OCI-LY1 (cell line): Measurements from ENCODE around the gene HOXC11.

Experiments used
- H2AFZ ChIP-seq: fragments of 200-600 bp; sonication (generic), shearing (Covaris generic); 2 replicates; pipeline ENCODE4 v1.6.0; 2014; ENCODE audit warnings: antibody characterized with exemption, mild to moderate bottlenecking, low read length
- H3F3A ChIP-seq: fragments of 200-600 bp; sonication (generic), shearing (Covaris generic); 2 replicates; pipeline ENCODE4 v1.6.0; 2014; ENCODE audit warnings: mild to moderate bottlenecking, antibody characterized with exemption, low read length, moderate library complexity; ENCODE audit not compliant: insufficient read depth
- H3K27ac ChIP-seq: fragments of 200-600 bp; sonication (generic); 2 replicates; pipeline ENCODE4 v1.5.1; 2014; ENCODE audit warnings: low read length, mixed run types, mild to moderate bottlenecking, low read depth; ENCODE audit not compliant: poor library complexity, severe bottlenecking
- H3K27me3 ChIP-seq: fragments of 200-600 bp; sonication (generic); 2 replicates; pipeline ENCODE4 v1.6.0; 2014; ENCODE audit warnings: antibody characterized with exemption, mild to moderate bottlenecking, low read length, moderate library complexity; ENCODE audit not compliant: insufficient read depth
- H3K36me3 ChIP-seq: fragments of 200-600 bp; sonication (generic); 2 replicates; pipeline ENCODE4 v1.6.1; 2014; ENCODE audit warnings: mild to moderate bottlenecking, antibody characterized with exemption, low read length, moderate library complexity, mixed read lengths; ENCODE audit not compliant: insufficient read depth
- H3K4me1 ChIP-seq: fragments of 200-600 bp; sonication (generic); 2 replicates; pipeline ENCODE4 v1.5.1; 2014; ENCODE audit warnings: mild to moderate bottlenecking, low read length, moderate library complexity; ENCODE audit not compliant: insufficient read depth, severe bottlenecking
- H3K4me2 ChIP-seq: fragments of 200-600 bp; sonication (generic), shearing (Covaris generic); 2 replicates; pipeline ENCODE4 v1.6.1; 2014; ENCODE audit warnings: low read length
- H3K4me3 ChIP-seq: fragments of 200-600 bp; sonication (generic); 2 replicates; pipeline ENCODE4 v1.5.1; 2014; ENCODE audit warnings: low read length, low read depth, mild to moderate bottlenecking, mixed read lengths; ENCODE audit not compliant: poor library complexity, severe bottlenecking
- H3K79me2 ChIP-seq: fragments of 200-600 bp; shearing (Covaris generic); 2 replicates; pipeline ENCODE4 v1.6.1; 2016; ENCODE audit warnings: mixed run types, low read length, mixed read lengths; ENCODE audit not compliant: insufficient read depth
- H3K9ac ChIP-seq: fragments of 200-600 bp; sonication (generic), shearing (Covaris generic); 2 replicates; pipeline ENCODE4 v1.6.1; 2014; ENCODE audit warnings: mild to moderate bottlenecking, low read length, mixed read lengths
- H3K9me2 ChIP-seq: fragments of 200-600 bp; sonication (generic), shearing (Covaris generic); 2 replicates; pipeline ENCODE4 v1.6.1; 2014; ENCODE audit warnings: low read depth, mild to moderate bottlenecking, low read length, mixed read lengths
- H3K9me3 ChIP-seq: fragments of 200-600 bp; shearing (Covaris generic); 2 replicates; pipeline ENCODE4 v1.6.1; 2014; ENCODE audit warnings: low read length, mixed read lengths
- H4K20me1 ChIP-seq: fragments of 200-600 bp; sonication (generic), shearing (Covaris generic); 2 replicates; pipeline ENCODE4 v1.6.0; 2016; ENCODE audit warnings: mild to moderate bottlenecking, low read length; ENCODE audit not compliant: insufficient read depth
- EZH2 ChIP-seq: fragments of 200-600 bp; sonication (generic), shearing (Covaris generic); IDR thresholded peaks from 2 replicates; pipeline ENCODE4 v1.8.0; 2017; ENCODE audit warnings: borderline replicate concordance, mixed run types, mild to moderate bottlenecking, antibody characterized with exemption, low read length, moderate library complexity, mixed read lengths
- TF ChIP-seq, protein P1 (sequence below): fragments of 200-600 bp; sonication (generic), shearing (Covaris generic); IDR thresholded peaks from 2 replicates; pipeline ENCODE4 v1.5.1; 2017; ENCODE audit warnings: mild to moderate bottlenecking, antibody characterized with exemption, low read length, moderate library complexity, mixed read lengths

Gene HOXC11

GRCh38 chr12:53971686-53972085, 1.2 kb upstream of the HOXC11 start:
- no peaks in the 10 kb centered on the region for H3K9me3 ChIP-seq
- no peak overlapping the region for H2AFZ ChIP-seq
- H3K4me1 ChIP-seq = no peaks in the 10 kb centered on the region
- no peak overlapping the region for H3K4me2 ChIP-seq
- peaks cover 7% of the 10 kb centered on the region; the same call in 1 of the 2 replicates for H3K27me3 ChIP-seq
- H3K27ac ChIP-seq = no peak overlapping the region
- no peaks in the 10 kb centered on the region for H3K79me2 ChIP-seq
- no peaks in the 10 kb centered on the region for H3K36me3 ChIP-seq
- H3K9ac ChIP-seq = no peak overlapping the region
- H3K4me3 ChIP-seq = no peak overlapping the region
- no peaks in the 10 kb centered on the region for H3K9me2 ChIP-seq
- no peaks in the 10 kb centered on the region for H4K20me1 ChIP-seq
- H3F3A ChIP-seq = no peaks in the 10 kb centered on the region
- TF ChIP-seq EZH2 = no peak
- TF ChIP-seq, protein P1, sequence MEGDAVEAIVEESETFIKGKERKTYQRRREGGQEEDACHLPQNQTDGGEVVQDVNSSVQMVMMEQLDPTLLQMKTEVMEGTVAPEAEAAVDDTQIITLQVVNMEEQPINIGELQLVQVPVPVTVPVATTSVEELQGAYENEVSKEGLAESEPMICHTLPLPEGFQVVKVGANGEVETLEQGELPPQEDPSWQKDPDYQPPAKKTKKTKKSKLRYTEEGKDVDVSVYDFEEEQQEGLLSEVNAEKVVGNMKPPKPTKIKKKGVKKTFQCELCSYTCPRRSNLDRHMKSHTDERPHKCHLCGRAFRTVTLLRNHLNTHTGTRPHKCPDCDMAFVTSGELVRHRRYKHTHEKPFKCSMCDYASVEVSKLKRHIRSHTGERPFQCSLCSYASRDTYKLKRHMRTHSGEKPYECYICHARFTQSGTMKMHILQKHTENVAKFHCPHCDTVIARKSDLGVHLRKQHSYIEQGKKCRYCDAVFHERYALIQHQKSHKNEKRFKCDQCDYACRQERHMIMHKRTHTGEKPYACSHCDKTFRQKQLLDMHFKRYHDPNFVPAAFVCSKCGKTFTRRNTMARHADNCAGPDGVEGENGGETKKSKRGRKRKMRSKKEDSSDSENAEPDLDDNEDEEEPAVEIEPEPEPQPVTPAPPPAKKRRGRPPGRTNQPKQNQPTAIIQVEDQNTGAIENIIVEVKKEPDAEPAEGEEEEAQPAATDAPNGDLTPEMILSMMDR = no peak

DNA sequence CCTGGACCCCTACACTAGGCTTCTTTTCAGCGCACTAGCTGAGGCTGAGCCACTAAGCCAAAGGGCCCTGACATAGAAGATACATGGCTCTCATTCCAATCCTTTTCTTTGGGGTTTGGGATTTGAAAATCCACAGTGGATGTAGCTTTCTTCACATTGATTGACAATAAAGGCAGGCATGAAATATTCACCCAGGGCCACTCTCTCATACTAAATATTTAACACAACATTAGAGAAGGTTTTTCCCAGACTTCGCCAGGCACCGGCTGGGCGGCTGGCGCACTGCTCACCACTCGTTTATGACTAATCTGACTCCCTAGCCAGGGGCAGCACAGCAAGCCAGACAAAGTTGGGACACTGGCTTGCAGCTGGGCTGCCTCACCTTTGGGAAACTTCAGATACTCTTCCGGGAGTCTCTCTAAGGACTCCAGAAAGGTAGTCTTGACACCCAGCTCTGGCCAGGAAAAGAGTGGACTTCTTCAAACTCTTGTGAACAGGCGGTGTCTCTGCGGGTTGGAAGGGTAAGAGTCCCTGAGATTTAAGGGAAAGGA, 699 bp upstream of the HOXC11 start:
- H3K36me3 ChIP-seq = no peaks in the 10 kb centered on the region
- H3K79me2 ChIP-seq = no peaks in the 10 kb centered on the region
- H3F3A ChIP-seq = no peaks in the 10 kb centered on the region
- H3K9me3 ChIP-seq = no peaks in the 10 kb centered on the region
- H3K4me2 ChIP-seq = no peak overlapping the region
- no peak overlapping the region for H3K9ac ChIP-seq
- H3K27me3 ChIP-seq = peaks cover 7% of the 10 kb centered on the region; the same call in 1 of the 2 replicates
- no peaks in the 10 kb centered on the region for H4K20me1 ChIP-seq
- no peaks in the 10 kb centered on the region for H3K9me2 ChIP-seq
- H2AFZ ChIP-seq = no peak overlapping the region
- no peak overlapping the region for H3K27ac ChIP-seq
- H3K4me1 ChIP-seq = no peaks in the 10 kb centered on the region
- TF ChIP-seq EZH2 = no peak
- TF ChIP-seq, protein P1 = no peak
- no peak overlapping the region for H3K4me3 ChIP-seq

GRCh38 chr12:53973236-53974042, 513 bp downstream of the HOXC11 start:
- Histone ChIP-seq H3K9me2 (no peaks in the 10 kb centered on the region), H3K36me3 (no peaks in the 10 kb centered on the region), H3K4me1 (peaks cover 3% of the 10 kb centered on the region), H3F3A (no peaks in the 10 kb centered on the region), H3K27ac (no peak overlapping the region), H3K9ac (no peak overlapping the region), H3K4me3 (no peak overlapping the region), H3K9me3 (no peaks in the 10 kb centered on the region), H3K79me2 (no peaks in the 10 kb centered on the region), H3K27me3 (no peaks in the 10 kb centered on the region), H2AFZ (no peak overlapping the region), H3K4me2 (no peak overlapping the region), H4K20me1 (no peaks in the 10 kb centered on the region)
- TF ChIP-seq, protein P1 = no peak
- TF ChIP-seq EZH2 = no peak
